NT2/D1 (cell line): ENCODE measurements around the gene SPAM1.

Experiments used
- SUZ12 ChIP-seq: IDR thresholded peaks from 2 replicates; pipeline ENCODE4 v1.6.1; 2011; ENCODE audit not compliant: insufficient read length, insufficient read depth; ENCODE audit errors: extremely low read depth
- YY1 ChIP-seq: IDR thresholded peaks from 2 replicates; pipeline ENCODE4 v1.6.1; 2011; ENCODE audit not compliant: insufficient read length, insufficient read depth
- ZNF274 ChIP-seq: IDR thresholded peaks from 2 replicates; pipeline ENCODE4 v1.6.1; 2011; ENCODE audit warnings: mild to moderate bottlenecking, low read depth, low read length

DNA sequence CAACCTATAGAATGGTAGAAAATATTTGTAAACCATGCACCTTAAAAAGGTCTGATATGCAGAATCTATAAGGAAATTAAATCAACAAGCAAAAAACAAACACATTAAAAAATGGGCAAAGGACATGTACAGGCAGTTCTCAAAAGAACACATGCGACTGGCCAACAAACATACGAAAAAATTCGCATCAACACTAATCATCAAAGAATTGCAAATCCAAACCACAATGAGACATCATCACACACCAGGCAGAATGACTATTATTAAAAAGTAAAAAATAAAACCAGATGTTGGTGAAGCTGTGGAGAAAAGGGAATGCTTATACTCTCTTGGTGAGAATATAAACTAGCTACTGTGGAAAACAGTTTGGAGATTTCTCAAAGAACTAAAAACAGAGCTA, 74.7 kb downstream of the SPAM1 start:
- TF ChIP-seq YY1 (no peak), SUZ12 (no peak), ZNF274 (no peak)
